ENCODE measurements around the gene A4GNT.

DNA sequence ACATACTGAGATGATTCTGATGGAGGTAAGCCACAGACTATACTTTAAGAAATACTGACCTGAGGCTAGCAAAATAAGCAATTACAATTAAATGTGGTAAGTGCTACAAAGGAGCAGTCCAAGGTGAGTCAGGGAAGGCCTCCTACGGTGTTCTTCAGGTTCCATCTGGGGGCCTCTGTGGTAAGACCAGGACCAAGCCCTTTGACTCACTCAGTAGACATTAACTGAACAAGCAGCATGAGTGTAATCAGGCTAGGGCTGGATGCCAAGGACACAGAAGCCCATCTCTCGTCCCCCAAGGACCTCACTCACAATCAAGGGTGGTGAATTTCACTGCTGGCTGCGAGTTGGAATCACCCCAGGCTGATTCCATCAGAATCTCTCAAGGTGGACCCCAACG is 54.1 kb downstream of the A4GNT start:
- no peak for TF ChIP-seq POLR2A (IDR thresholded peaks at IDR 0.05)
- TF ChIP-seq, protein P1, sequence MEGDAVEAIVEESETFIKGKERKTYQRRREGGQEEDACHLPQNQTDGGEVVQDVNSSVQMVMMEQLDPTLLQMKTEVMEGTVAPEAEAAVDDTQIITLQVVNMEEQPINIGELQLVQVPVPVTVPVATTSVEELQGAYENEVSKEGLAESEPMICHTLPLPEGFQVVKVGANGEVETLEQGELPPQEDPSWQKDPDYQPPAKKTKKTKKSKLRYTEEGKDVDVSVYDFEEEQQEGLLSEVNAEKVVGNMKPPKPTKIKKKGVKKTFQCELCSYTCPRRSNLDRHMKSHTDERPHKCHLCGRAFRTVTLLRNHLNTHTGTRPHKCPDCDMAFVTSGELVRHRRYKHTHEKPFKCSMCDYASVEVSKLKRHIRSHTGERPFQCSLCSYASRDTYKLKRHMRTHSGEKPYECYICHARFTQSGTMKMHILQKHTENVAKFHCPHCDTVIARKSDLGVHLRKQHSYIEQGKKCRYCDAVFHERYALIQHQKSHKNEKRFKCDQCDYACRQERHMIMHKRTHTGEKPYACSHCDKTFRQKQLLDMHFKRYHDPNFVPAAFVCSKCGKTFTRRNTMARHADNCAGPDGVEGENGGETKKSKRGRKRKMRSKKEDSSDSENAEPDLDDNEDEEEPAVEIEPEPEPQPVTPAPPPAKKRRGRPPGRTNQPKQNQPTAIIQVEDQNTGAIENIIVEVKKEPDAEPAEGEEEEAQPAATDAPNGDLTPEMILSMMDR (IDR thresholded peaks at IDR 0.05) = no peak

All from right lobe of liver (tissue), 4 donors.